Vagina (tissue), 2 donors: ENCODE data around the gene TENT5C. TPM values are rescaled to one million over a fixed set of nuclear protein-coding genes. Genes with fewer than 3 reads are reported as not detected.

Experiments used
- DNase-seq, 2 donors: peaks; one replicate each; pipeline ENCODE4 v3.0.0-alpha.2; 2017; ENCODE audit errors: extremely low spot score in 2 of 2
- H3K27ac ChIP-seq: fragments of 200-600 bp; sonication (generic); one replicate; pipeline ENCODE4 v1.5.1; 2019
- H3K27me3 ChIP-seq: fragments of 200-600 bp; sonication (generic); one replicate; pipeline ENCODE4 v1.5.1; 2019
- H3K36me3 ChIP-seq, 2 donors: fragments of 200-600 bp; sonication (generic); one replicate each; pipeline ENCODE4 v1.5.1; 2017 to 2019
- H3K4me1 ChIP-seq: fragments of 200-600 bp; sonication (generic); one replicate; pipeline ENCODE4 v1.5.1; 2019
- H3K4me3 ChIP-seq, 2 donors: fragments of 200-600 bp; sonication (generic); 1 replicate in 1 of 2; 2 replicates in 1 of 2; pipeline ENCODE4 v1.5.1; 2016 to 2019
- H3K9me3 ChIP-seq: fragments of 200-600 bp; sonication (generic); one replicate; pipeline ENCODE4 v1.5.1; 2019
- POLR2A ChIP-seq, 2 donors: fragments of 450-650 bp; IDR thresholded peaks; one replicate each; pipeline ENCODE4 v1.6.1; 2017; ENCODE audit warnings: antibody characterized with exemption in 2 of 2, mild to moderate bottlenecking in 2 of 2, moderate library complexity in 2 of 2
- POLR2AphosphoS5 ChIP-seq, 2 donors: sonication (generic); formaldehyde crosslinking; IDR thresholded peaks; one replicate each; pipeline ENCODE4 v1.9.0; 2017; ENCODE audit warnings: antibody characterized with exemption in 2 of 2, mild to moderate bottlenecking in 2 of 2, low read depth in 1 of 2; ENCODE audit not compliant: insufficient read depth in 1 of 2
- intact Hi-C: fragments of 100-400 bp; cut with DNase I; formaldehyde crosslinking; loops from one replicate; pipeline ENCODE4 v1.15.1; 2023
- total RNA-seq: library from RNA; depleted of rRNA; stranded (reverse); fragments of >200 nt; gene quantifications from one replicate; pipeline ENCODE4 v1.2.3, GENCODE V29; 2016
- TF ChIP-seq, protein P1 (sequence below), 3 experiments: fragments of 450-650 bp in 2 of 3; fragments of 200-600 bp in 1 of 3; sonication (generic) in 1 of 3; IDR thresholded peaks; one replicate each; pipeline ENCODE4 v1.5.1; 2017 to 2019; ENCODE audit warnings: antibody characterized with exemption in 3 of 3, mild to moderate bottlenecking in 2 of 3, moderate library complexity in 2 of 3

TENT5C gene
- total RNA-seq, 1 donor from 2014 or later, result 4.2 TPM

DNA sequence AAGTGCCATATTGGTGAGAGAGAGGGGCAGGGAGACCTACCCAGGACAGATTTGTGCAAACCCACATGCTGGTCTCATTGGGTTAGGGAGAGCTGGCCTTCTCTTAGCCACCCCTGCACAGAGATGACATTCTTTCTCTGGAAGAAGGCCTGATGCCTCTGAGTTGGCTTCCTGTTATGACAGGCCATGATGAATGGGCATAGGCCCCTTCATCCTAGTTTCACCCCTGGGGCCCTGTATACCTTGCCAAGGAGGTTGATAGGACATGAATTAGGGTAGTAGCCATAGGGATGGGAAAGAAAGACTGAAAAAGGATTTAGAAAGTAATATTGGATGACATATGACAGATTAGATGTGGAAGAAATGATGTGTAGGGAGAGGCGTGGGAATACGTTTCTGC lies 46.6 kb downstream of the TENT5C start:
- Histone ChIP-seq H3K4me1 (peaks cover 25% of the 10 kb centered on the region), H3K36me3 (no peaks in the 10 kb centered on the region), H3K9me3 (no peaks in the 10 kb centered on the region), H3K27ac (no peak overlapping the region), H3K4me3 (no peak overlapping the region), H3K27me3 (no peaks in the 10 kb centered on the region)
- no peak for DNase-seq
- no peak for TF ChIP-seq POLR2AphosphoS5 (IDR thresholded peaks at IDR 0.05; ENCODE audit: insufficient read depth in 1 of 2, low read depth in 1 of 2)
- TF ChIP-seq, protein P1, sequence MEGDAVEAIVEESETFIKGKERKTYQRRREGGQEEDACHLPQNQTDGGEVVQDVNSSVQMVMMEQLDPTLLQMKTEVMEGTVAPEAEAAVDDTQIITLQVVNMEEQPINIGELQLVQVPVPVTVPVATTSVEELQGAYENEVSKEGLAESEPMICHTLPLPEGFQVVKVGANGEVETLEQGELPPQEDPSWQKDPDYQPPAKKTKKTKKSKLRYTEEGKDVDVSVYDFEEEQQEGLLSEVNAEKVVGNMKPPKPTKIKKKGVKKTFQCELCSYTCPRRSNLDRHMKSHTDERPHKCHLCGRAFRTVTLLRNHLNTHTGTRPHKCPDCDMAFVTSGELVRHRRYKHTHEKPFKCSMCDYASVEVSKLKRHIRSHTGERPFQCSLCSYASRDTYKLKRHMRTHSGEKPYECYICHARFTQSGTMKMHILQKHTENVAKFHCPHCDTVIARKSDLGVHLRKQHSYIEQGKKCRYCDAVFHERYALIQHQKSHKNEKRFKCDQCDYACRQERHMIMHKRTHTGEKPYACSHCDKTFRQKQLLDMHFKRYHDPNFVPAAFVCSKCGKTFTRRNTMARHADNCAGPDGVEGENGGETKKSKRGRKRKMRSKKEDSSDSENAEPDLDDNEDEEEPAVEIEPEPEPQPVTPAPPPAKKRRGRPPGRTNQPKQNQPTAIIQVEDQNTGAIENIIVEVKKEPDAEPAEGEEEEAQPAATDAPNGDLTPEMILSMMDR (IDR thresholded peaks at IDR 0.05), result no peak
- TF ChIP-seq POLR2A (IDR thresholded peaks at IDR 0.05), result no peak
- intact Hi-C loops, result no loop called here

DNA sequence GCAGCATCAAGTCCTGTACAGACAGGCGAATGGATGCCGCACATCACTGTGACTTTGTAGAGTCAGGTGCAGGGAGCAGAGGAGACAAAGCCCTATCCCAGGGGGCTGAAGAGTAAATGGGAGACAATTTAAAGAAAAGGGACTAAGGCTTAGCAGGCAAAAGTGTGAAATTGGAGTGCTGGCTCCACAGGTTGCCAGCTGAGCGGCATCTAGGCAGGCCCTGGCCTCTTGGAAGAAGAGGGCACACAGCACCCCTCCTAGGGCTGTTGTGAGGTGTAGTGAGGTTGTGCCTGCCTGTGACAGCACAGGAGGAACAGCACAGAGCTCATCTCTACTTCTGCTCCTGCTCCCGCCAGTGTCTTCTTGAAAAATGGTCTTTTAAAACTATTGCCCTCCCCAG lies 47.3 kb downstream of the TENT5C start:
- H3K36me3 ChIP-seq, result no peaks in the 10 kb centered on the region
- H3K27ac ChIP-seq, result no peak overlapping the region
- TF ChIP-seq POLR2A (IDR thresholded peaks at IDR 0.05) (no peak), POLR2AphosphoS5 (IDR thresholded peaks at IDR 0.05; ENCODE audit: insufficient read depth in 1 of 2, low read depth in 1 of 2) (no peak)
- TF ChIP-seq, protein P1 (IDR thresholded peaks at IDR 0.05), result no peak
- intact Hi-C loops, result no loop called here
- no peak for DNase-seq
- H3K27me3 ChIP-seq, result no peaks in the 10 kb centered on the region
- peaks cover 29% of the 10 kb centered on the region for H3K4me1 ChIP-seq
- H3K9me3 ChIP-seq, result no peaks in the 10 kb centered on the region
- H3K4me3 ChIP-seq, result no peak overlapping the region

DNA sequence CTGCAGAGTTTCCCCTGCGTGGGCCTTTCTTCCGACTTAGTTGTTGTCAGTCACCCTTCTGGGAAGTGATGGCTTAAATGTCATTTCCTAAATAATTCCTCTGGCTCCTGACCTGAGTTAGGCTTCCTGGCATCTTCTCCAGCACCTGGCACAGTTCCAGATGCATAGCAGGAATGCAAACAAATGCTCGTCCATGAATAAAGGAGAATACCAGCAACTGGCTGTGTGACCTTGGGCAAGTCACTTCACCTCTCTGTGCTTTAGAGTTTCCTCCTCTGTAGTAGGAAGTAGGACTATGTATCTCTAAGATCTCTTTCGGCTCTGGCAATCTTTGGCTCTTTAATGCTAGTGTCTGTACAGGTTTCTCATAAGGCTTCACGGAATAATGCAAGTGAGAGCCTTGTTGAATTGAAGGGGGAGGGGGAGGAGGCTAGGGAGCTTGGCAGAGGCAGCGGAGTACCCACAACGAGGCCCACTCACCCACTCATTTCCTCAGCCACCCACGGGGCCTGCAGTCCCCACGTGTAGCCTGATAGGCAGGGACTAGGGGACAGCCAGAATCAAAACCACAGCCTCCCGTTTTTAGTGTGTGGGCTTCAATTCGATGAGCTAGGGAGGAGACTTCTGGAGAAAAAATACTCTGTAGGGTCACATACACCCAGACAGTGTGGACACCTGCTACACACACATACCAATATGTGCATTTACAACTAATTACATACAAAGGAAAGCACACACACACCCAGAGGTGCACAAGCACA lies 48.1 kb downstream of the TENT5C start:
- TF ChIP-seq, protein P1 (IDR thresholded peaks at IDR 0.05), result no peak
- TF ChIP-seq POLR2AphosphoS5 (IDR thresholded peaks at IDR 0.05; ENCODE audit: insufficient read depth in 1 of 2, low read depth in 1 of 2), result no peak
- TF ChIP-seq POLR2A (IDR thresholded peaks at IDR 0.05), result no peak
- Histone ChIP-seq H3K4me1 (peaks cover 33% of the 10 kb centered on the region), H3K27ac (no peak overlapping the region), H3K4me3 (no peak overlapping the region), H3K36me3 (no peaks in the 10 kb centered on the region), H3K27me3 (no peaks in the 10 kb centered on the region), H3K9me3 (no peaks in the 10 kb centered on the region)
- intact Hi-C loops, result no loop called here
- no peak for DNase-seq

DNA sequence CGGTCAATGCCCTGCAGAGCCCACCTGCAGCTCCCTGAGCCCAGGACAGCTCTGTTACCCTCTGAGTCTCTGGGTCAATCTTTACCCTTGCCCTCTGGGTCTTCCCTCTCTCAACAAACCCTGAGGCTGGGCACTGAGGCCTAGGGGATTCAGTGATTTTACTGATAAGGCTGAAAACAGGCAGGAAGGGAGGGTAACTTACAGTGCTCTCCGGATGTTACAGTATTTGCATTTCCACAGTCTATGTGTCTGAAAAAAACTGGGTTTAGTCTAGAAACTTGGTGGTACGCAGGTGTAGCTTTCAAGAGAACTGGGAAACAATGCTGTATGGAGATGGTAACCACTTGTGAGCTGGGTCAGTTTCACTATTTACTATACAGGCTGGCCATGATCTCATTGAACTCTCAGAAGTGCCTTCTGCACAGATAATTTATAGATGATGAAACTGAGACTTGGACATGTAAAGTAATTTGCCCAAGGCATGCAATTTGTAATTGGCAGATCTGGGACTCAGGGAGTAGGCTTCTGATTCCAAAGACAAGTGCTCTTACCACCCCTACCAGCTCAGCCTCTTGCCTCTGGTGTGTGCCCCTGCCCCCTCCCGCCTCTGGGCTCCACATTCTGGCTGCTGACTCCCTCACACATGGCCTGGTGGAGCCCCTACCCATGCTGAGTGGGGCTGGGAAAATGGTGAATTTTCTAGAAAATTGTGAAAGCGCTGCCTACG lies 48.8 kb downstream of the TENT5C start:
- TF ChIP-seq POLR2A (IDR thresholded peaks at IDR 0.05), result no peak
- Histone ChIP-seq H3K27ac (no peak overlapping the region), H3K36me3 (no peaks in the 10 kb centered on the region), H3K4me3 (no peak overlapping the region), H3K27me3 (no peaks in the 10 kb centered on the region), H3K9me3 (no peaks in the 10 kb centered on the region), H3K4me1 (peaks cover 33% of the 10 kb centered on the region)
- DNase-seq, result no peak
- intact Hi-C loops, result no loop called here

DNA sequence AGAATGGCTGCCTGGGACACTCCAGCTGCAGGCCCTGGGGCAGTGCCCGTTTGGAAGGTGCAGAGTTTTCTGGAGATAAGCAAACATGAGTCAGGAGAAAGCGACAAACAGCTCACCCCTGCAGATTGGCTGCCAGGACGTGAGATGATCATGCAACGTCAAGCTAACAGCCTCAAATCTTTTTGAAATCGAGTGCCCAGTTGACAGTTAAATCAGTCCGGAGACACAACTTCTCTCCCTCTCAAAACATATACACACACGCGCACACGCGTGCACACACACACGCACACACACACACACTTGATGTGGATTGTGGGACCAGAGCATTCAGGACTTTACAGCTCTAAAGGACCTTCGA lies 49.4 kb downstream of the TENT5C start:
- DNase-seq, result no peak
- Histone ChIP-seq H3K36me3 (no peaks in the 10 kb centered on the region), H3K27me3 (no peaks in the 10 kb centered on the region), H3K4me1 (peaks cover 33% of the 10 kb centered on the region), H3K27ac (no peak overlapping the region), H3K4me3 (no peak overlapping the region), H3K9me3 (no peaks in the 10 kb centered on the region)
- TF ChIP-seq, protein P1 (IDR thresholded peaks at IDR 0.05), result no peak
- no peak for TF ChIP-seq POLR2AphosphoS5 (IDR thresholded peaks at IDR 0.05; ENCODE audit: insufficient read depth in 1 of 2, low read depth in 1 of 2)
- intact Hi-C loops, result no loop called here
